Ishikawa (cell line): Measurements from ENCODE around the gene CEP131.

ENCODE experiments used
- CEBPB ChIP-seq: IDR thresholded peaks from 2 replicates; pipeline ENCODE4 v1.6.1; 2012
- CREB1 ChIP-seq: IDR thresholded peaks from 2 replicates; pipeline ENCODE4 v1.6.1; 2012; ENCODE audit warnings: low read depth
- EGR1 ChIP-seq: IDR thresholded peaks from 2 replicates; pipeline ENCODE4 v1.6.1; 2012
- EP300 ChIP-seq: IDR thresholded peaks from 2 replicates; pipeline ENCODE4 v1.6.1; 2012; ENCODE audit warnings: borderline replicate concordance
- FOXM1 ChIP-seq: IDR thresholded peaks from 2 replicates; pipeline ENCODE4 v1.6.1; 2012; ENCODE audit warnings: low read depth, borderline replicate concordance
- NFIC ChIP-seq: IDR thresholded peaks from 2 replicates; pipeline ENCODE4 v1.6.1; 2012
- RAD21 ChIP-seq: IDR thresholded peaks from 2 replicates; pipeline ENCODE4 v1.6.1; 2012; ENCODE audit warnings: low read depth
- TAF1 ChIP-seq: IDR thresholded peaks from 2 replicates; pipeline ENCODE4 v1.6.1; 2012; ENCODE audit warnings: low read depth, mild to moderate bottlenecking
- TCF12 ChIP-seq: IDR thresholded peaks from 2 replicates; pipeline ENCODE4 v1.6.1; 2012; ENCODE audit warnings: low read depth
- TEAD4 ChIP-seq: IDR thresholded peaks from 2 replicates; pipeline ENCODE4 v1.6.1; 2012
- YY1 ChIP-seq: IDR thresholded peaks from 2 replicates; pipeline ENCODE4 v1.6.1; 2012; ENCODE audit warnings: low read depth
- ZBTB7A ChIP-seq: IDR thresholded peaks from 2 replicates; pipeline ENCODE4 v1.6.1; 2012; ENCODE audit warnings: low read depth
- TF ChIP-seq, protein P1 (sequence below): IDR thresholded peaks from 2 replicates; pipeline ENCODE4 v1.6.1; 2012
- TF ChIP-seq, protein P2 (sequence below): IDR thresholded peaks from 2 replicates; pipeline ENCODE4 v1.6.1; 2012
- TF ChIP-seq, protein P3 (sequence below): IDR thresholded peaks from 2 replicates; pipeline ENCODE4 v1.6.1; 2012; ENCODE audit warnings: low read depth, mild to moderate bottlenecking

The CEP131 gene

DNA sequence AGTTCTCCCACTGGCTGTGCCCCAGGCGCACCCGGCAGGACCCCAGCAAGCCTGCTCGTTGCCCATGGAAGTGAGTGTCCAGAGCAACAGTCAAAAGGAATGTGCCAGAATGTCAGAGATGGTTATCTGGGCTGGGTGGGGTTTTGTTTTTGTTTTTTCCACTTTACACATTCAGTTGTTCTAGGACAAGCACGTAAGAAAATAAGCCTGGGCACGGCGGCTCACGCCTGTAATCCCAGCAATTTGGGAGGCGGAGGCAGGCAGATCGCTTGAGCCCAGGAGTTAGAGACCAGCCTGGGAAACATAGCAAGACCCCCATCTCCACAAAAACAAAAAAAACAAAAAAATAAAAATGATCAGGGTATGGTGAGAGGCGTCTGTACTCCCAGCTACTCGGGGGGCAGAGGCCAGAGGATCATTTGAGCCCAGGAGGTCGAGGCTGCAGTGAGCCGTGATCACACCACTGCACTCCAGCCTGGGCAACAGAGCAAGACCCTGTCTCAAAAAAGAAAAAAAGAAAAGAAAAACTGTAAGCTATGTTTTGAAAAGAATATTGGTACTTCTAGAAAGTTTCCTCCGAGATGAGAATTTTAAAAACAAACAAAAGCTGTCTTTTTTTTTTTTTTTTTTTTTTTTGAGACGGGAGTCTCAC is 24.7 kb upstream of the CEP131 start:
- TF ChIP-seq TCF12, result no peak

DNA sequence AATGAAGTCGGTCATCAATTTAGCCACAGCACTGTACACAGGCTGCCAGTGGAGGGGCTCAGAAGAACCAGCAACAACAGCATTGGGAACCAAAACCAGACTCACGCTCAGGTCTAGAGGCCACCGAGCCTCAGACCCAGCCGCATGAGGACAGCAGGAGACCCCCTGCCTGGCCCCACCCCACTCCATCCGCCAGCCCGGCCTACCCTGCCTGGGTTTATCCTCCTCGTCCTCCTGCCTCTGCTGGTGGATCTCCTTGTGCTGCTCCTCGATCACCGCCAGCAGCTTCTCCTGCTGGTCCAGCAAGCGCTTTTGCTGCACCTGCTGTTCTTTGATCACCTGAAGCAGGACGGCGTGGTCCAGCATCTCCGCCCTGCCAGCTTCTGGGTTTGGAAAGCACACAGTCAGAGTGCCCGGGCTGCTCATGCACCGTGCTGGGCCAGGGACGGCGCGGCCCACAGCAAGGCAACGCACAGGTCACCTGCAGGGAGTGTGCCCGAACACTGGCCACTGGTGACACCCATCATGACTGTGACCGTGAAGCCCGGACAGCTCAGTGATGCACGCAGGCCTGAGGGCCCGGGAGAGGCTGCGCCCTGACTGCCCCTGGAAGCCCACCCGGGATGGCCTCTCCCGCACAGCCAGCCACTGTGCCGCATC is 24.0 kb upstream of the CEP131 start:
- TF ChIP-seq, protein P1, sequence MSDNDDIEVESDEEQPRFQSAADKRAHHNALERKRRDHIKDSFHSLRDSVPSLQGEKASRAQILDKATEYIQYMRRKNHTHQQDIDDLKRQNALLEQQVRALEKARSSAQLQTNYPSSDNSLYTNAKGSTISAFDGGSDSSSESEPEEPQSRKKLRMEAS, result no peak
- TF ChIP-seq TEAD4 (no peak), EGR1 (no peak), ZBTB7A (no peak), TCF12 (no peak), EP300 (no peak), CREB1 (no peak)
- TF ChIP-seq, protein P2, sequence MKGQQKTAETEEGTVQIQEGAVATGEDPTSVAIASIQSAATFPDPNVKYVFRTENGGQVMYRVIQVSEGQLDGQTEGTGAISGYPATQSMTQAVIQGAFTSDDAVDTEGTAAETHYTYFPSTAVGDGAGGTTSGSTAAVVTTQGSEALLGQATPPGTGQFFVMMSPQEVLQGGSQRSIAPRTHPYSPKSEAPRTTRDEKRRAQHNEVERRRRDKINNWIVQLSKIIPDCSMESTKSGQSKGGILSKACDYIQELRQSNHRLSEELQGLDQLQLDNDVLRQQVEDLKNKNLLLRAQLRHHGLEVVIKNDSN, result no peak
- TF ChIP-seq, protein P3, sequence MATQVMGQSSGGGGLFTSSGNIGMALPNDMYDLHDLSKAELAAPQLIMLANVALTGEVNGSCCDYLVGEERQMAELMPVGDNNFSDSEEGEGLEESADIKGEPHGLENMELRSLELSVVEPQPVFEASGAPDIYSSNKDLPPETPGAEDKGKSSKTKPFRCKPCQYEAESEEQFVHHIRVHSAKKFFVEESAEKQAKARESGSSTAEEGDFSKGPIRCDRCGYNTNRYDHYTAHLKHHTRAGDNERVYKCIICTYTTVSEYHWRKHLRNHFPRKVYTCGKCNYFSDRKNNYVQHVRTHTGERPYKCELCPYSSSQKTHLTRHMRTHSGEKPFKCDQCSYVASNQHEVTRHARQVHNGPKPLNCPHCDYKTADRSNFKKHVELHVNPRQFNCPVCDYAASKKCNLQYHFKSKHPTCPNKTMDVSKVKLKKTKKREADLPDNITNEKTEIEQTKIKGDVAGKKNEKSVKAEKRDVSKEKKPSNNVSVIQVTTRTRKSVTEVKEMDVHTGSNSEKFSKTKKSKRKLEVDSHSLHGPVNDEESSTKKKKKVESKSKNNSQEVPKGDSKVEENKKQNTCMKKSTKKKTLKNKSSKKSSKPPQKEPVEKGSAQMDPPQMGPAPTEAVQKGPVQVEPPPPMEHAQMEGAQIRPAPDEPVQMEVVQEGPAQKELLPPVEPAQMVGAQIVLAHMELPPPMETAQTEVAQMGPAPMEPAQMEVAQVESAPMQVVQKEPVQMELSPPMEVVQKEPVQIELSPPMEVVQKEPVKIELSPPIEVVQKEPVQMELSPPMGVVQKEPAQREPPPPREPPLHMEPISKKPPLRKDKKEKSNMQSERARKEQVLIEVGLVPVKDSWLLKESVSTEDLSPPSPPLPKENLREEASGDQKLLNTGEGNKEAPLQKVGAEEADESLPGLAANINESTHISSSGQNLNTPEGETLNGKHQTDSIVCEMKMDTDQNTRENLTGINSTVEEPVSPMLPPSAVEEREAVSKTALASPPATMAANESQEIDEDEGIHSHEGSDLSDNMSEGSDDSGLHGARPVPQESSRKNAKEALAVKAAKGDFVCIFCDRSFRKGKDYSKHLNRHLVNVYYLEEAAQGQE, result no peak

DNA sequence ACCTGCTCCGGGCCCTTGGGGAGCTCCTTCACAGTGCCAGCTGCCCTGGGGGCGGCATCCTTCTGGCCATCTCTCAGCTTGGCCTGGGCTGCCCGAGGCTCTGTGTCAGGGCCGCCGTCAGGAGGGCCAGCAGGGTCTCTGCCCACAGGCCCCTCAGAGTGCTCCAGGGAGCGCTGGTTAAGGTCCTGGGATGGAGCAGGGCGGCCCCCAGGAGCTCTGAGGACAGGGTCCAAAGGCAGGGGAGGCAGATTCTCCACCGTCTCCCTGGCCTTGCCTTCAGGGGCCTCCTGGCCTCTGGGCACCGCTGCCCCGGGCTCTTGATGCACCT is 23.5 kb upstream of the CEP131 start:
- TF ChIP-seq FOXM1, result no peak
- no peak for TF ChIP-seq YY1
- no peak for TF ChIP-seq RAD21
- TF ChIP-seq CEBPB, result no peak
- TF ChIP-seq TEAD4, result no peak
- no peak for TF ChIP-seq CREB1
- TF ChIP-seq, protein P2, result no peak
- no peak for TF ChIP-seq TCF12
- TF ChIP-seq EGR1, result no peak
- TF ChIP-seq, protein P1, result no peak
- TF ChIP-seq ZBTB7A, result no peak
- no peak for TF ChIP-seq TAF1
- no peak for TF ChIP-seq NFIC
- no peak for TF ChIP-seq EP300
- TF ChIP-seq, protein P3, result no peak

DNA sequence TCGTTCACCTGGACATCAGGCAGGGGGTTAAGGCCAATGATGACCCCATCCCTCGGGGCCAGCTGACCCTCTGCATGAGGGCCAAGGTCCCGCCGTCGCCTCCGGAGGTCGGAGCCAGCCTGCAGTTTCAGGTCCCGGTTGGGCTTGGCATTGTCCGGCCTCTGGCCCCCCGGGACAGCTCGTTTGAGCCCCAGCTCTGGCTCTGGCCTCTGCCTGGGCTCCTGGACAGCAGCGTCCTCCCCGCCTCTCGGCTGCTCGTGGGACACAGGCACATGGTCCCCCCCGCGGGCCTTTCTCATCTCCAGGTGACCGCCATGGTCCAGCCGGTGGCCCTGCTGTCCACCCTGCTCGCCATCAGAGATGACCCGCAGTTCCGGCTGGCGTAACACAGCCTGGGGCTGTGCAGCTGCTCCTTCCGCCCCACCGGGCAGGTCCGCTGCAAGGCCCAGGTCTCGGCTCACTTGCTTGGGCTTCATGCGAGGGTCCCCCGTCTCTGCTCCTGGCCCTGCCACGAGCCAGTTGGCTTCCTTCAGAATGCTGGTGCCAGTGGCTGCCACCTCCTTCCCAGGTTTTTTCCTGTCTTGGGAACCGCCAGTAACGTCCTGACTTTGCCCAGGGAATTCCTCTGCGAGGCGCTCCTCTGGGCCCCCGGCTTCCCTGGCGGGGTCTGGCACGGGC is 23.0 kb upstream of the CEP131 start:
- TF ChIP-seq ZBTB7A (no peak), CEBPB (no peak), RAD21 (no peak), YY1 (no peak), TAF1 (no peak), TEAD4 (no peak), EGR1 (no peak), EP300 (no peak), TCF12 (no peak), NFIC (no peak), CREB1 (no peak), FOXM1 (no peak)
- TF ChIP-seq, protein P2, result no peak
- TF ChIP-seq, protein P1, result no peak

DNA sequence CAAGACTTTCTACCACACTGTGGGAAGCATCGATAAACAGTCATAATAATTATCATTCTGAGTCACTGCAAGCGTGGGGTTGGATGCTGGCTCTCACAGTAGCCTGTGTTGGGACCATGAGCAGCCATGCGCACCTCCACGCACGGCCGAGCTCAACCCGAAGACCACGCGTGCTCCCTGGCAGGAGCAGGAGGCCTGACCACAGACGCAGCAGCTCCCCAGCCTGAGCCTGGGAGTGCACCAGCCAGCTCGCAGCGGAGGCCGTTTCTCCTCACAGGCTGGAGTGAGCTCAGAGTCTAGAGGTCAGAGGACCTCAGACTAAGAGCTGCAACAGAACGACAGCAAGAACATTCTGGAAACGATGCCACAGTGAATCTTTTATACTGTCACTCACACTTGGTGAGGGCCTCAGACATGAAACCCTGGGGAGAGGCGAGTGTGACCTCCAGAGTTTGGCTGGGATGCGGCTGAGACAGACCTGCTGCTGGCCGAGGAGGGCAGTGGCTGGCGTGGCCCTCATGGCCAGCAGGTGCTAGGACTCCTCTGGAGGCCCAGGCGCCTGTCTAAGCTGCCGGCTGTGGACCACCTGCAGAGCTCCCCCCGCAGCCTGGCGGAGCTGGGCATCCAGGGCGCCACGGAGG is 22.4 kb upstream of the CEP131 start:
- TF ChIP-seq FOXM1, result no peak
- TF ChIP-seq TEAD4, result no peak
- TF ChIP-seq EP300, result no peak; the same call in 1 of the 2 replicates
- TF ChIP-seq EGR1, result no peak
- TF ChIP-seq RAD21, result no peak
- TF ChIP-seq ZBTB7A, result no peak
- TF ChIP-seq CEBPB, result no peak
- TF ChIP-seq, protein P2, result no peak
- no peak for TF ChIP-seq TCF12
- TF ChIP-seq TAF1, result no peak
- TF ChIP-seq, protein P1, result no peak
- TF ChIP-seq NFIC, result no peak
